Adrenal gland (tissue), 12 donors: Measurements from ENCODE around the gene RPS2. TPM values are rescaled to one million over a fixed set of nuclear protein-coding genes. Genes with fewer than 3 reads are reported as not detected.

Source experiments
- DNase-seq, 7 donors: peaks; one replicate each; pipeline ENCODE4 v3.0.0-alpha.2; 2019 to 2020
- H3K27ac ChIP-seq, 5 donors: fragments of 200-600 bp; sonication (generic) in 4 of 5; 1 replicate in 3 of 5; 2 replicates in 2 of 5; pipeline versions ENCODE4 v1.5.1 to v1.8.0; 2016 to 2020; ENCODE audit warnings: mild to moderate bottlenecking in 1 of 5
- H3K27me3 ChIP-seq: fragments of 200-600 bp; 2 replicates; pipeline ENCODE4 v1.8.0; 2021
- H3K36me3 ChIP-seq, 2 donors: fragments of 200-600 bp; replicated peaks in 1 of 2; 1 replicate in 1 of 2; 2 replicates in 1 of 2; pipeline versions ENCODE4 v1.5.1 to v1.8.0; 2018 to 2022
- H3K4me1 ChIP-seq, 2 donors: fragments of 200-600 bp; replicated peaks in 1 of 2; 1 replicate in 1 of 2; 2 replicates in 1 of 2; pipeline versions ENCODE4 v1.5.1 to v1.8.0; 2018 to 2021
- H3K4me3 ChIP-seq, 4 donors: fragments of 200-600 bp; sonication (generic) in 3 of 4; one replicate each; pipeline ENCODE4 v1.5.1; 2016 to 2018
- H3K9me3 ChIP-seq, 3 donors: fragments of 200-600 bp; sonication (generic) in 1 of 3; replicated peaks in 1 of 3; 1 replicate in 2 of 3; 2 replicates in 1 of 3; pipeline versions ENCODE4 v1.5.1 to v1.8.0; 2016 to 2021
- POLR2A ChIP-seq, 2 donors: fragments of 450-650 bp; IDR thresholded peaks; one replicate each; pipeline ENCODE4 v1.6.1; 2017; ENCODE audit warnings: antibody characterized with exemption in 2 of 2, mild to moderate bottlenecking in 2 of 2, moderate library complexity in 1 of 2
- WGBS, 4 donors: extraction: QIAGEN DNeasy Blood & Tissue Kit in 2 of 4; methylation state at CpG; one replicate each; pipeline versions ENCODE4 v1.1.5 to v1.1.7; 2013 to 2017; 5-methylcytosine and 5-hydroxymethylcytosine counted together
- intact Hi-C, 2 donors: fragments of 100-400 bp; cut with DNase I; formaldehyde crosslinking; loops; one replicate each; pipeline versions ENCODE4 v1.14.1 to v1.15.0; 2022 to 2023
- polyA plus RNA-seq, 3 donors: library from polyadenylated mRNA; stranded (reverse); fragments of 200-250 nt in 2 of 3; fragments of 350-450 nt in 1 of 3; fragmentation: Illumina TruSeq in 1 of 3; extraction: RNeasy Lipid Tissue Mini Kit (QIAGEN cat#74804) in 1 of 3; gene quantifications; one replicate each; pipeline ENCODE4 v1.2.3, GENCODE V29; 2013 to 2014
- total RNA-seq, 9 donors: library from RNA; depleted of rRNA in 4 of 9; stranded (reverse); fragments of >200 nt in 4 of 9; fragments of 120-200 nt in 1 of 9; fragmentation: NEBNext Ultra II Directional in 1 of 9; extraction: Animal tissue kit (Norgen Biotek cat#: 25700) in 1 of 9; gene quantifications; one replicate each; pipeline versions ENCODE4 v1.1.0 to v1.2.4, GENCODE V29; 2013 to 2023
- TF ChIP-seq, protein P1 (sequence below), 6 experiments: fragments of 450-650 bp in 4 of 6; fragments of 200-600 bp in 2 of 6; sonication (generic) in 1 of 6; IDR thresholded peaks; 1 replicate in 5 of 6; 2 replicates in 1 of 6; pipeline versions ENCODE4 v1.5.1 to v1.8.0; 2016 to 2021; ENCODE audit warnings: antibody characterized with exemption in 6 of 6, mild to moderate bottlenecking in 2 of 6, moderate library complexity in 1 of 6
- donor health status: healthy with polysubstance abuse.
- donor health status: Bipolar disorder and iron deficiency.
- donor health status: DM: yes; HTN: yes; CAD: no.
- donor health status: DM: no; HTN: no; CAD: no.
- donor health status: DM: no; HTN: no; CAD: no.
- donor health status: DM: yes; HTN: yes; CAD: no.

RPS2 gene
- total and polyA plus RNA-seq, 12 donors = 1,045 to 4,016 (median 1,739) TPM

DNA sequence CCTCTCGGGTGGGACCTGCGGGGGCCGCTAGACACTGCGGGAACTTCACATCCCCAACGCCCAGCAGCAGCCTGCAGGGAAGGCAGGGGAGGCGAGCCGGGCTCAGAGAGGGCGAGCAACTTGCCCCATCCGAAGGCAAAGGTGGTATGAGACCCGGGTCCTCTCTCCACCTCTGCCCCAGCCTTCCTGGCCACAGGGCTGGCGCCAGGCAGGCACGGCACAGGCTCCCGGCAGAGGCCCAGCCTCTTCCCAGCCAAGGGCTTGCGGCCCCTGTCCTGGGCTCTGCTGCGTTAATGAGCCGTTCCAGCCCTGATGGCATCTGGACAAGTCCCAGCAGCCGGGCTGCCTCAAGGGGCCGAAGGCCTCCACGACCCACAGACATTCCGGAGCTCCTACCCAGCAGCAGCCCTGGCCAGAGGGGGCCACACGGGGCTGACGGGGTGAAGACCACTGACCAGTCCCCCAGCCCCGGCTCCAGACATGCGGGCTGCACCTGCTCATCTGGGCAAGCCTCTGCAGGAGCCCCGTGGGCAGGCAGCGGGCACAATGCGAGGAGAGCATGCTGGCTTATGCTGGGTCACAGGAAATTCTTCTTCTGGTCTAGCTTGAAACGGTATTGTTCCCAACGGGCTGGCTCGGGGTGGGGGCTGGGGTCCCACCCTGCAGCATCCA lies 45.2 kb downstream of the RPS2 start:
- Histone ChIP-seq H3K36me3 (no peaks in the 10 kb centered on the region), H3K9me3 (no peaks in the 10 kb centered on the region), H3K27ac (no peak overlapping the region), H3K4me3 (no peak overlapping the region), H3K27me3 (peaks cover 63% of the 10 kb centered on the region), H3K4me1 (peaks cover 0 to 8% of the 10 kb centered on the region in 2 donors)
- intact Hi-C loops = no loop called here
- no peak for DNase-seq
- 32 to 43% (median 35%) methylated on average over 5 to 30 of the region's 30 CpGs for WGBS, 4 donors
- TF ChIP-seq POLR2A (IDR thresholded peaks at IDR 0.05) = no peak
- TF ChIP-seq, protein P1, sequence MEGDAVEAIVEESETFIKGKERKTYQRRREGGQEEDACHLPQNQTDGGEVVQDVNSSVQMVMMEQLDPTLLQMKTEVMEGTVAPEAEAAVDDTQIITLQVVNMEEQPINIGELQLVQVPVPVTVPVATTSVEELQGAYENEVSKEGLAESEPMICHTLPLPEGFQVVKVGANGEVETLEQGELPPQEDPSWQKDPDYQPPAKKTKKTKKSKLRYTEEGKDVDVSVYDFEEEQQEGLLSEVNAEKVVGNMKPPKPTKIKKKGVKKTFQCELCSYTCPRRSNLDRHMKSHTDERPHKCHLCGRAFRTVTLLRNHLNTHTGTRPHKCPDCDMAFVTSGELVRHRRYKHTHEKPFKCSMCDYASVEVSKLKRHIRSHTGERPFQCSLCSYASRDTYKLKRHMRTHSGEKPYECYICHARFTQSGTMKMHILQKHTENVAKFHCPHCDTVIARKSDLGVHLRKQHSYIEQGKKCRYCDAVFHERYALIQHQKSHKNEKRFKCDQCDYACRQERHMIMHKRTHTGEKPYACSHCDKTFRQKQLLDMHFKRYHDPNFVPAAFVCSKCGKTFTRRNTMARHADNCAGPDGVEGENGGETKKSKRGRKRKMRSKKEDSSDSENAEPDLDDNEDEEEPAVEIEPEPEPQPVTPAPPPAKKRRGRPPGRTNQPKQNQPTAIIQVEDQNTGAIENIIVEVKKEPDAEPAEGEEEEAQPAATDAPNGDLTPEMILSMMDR (IDR thresholded peaks at IDR 0.05) = no peak

DNA sequence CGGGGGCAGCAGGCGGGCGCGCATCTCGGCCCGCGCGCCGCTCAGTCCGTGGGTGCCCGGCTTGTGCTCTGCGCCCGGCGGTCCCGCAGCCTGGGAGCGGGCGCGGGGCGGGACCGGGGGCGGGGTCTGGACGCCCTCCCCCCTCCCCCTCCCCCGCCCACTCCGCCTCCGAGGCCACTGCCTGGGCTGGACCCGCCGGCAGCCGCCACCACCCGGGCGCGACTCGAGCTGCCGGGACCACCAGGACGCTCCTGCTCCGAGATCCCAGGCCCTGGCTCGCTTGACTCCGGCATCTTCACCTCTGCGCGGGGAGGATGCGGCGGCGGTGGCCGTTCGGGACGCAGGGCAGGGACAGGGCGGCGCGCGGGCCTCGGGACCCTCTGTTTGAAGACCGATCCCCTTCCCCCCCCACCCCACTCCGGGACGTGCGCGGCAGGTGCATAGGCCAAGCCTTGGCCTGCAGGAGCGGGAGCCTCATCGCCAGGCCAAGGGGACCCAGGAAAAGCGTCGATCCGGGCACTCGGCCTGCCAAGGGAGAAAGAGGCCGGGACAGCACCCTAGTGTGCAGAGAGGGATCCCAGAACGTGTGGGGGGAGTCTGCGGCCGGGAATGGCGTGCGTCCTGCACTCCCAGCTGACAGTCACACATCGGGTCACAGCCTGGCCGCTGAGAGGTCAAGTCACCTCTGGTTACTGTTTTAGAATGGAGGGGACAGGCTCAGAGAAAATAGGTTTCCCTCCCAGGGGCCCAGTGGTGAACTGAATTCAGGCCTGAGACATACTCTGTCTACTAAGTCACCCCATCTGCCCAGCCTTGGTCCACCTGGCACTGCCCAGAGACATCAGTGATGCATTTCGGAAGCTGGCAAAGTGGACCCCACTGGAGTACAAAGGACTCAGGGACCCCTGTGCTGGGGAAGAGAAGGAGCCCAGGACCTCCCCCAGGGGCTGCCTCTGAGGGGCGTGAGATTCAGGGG lies 46.0 kb downstream of the RPS2 start, which contains the start of gene HS3ST6:
HS3ST6 (minus strand) TSS at position 65 of the 976 bp plus-strand sequence. CDS start 92 bp downstream, outside the sequence.
- H3K4me3 ChIP-seq = no peak within 1 kb of the TSS
- intact Hi-C loops = no loop called here
- no peaks in the 10 kb centered on the region for H3K9me3 ChIP-seq
- TF ChIP-seq POLR2A (IDR thresholded peaks at IDR 0.05) = no peak
- TF ChIP-seq, protein P1 (IDR thresholded peaks at IDR 0.05) = no peak
- 4 to 16% (median 7%) methylated on average over 13 to 67 of the region's 71 CpGs for WGBS, 4 donors
- no peak for DNase-seq
- no peak within 1 kb of the TSS for H3K27ac ChIP-seq
- peaks cover 62% of the 10 kb centered on the region for H3K27me3 ChIP-seq
- no peaks in the 10 kb centered on the region for H3K36me3 ChIP-seq
- H3K4me1 ChIP-seq = peaks cover 0 to 3% of the 10 kb centered on the region in 2 donors

DNA sequence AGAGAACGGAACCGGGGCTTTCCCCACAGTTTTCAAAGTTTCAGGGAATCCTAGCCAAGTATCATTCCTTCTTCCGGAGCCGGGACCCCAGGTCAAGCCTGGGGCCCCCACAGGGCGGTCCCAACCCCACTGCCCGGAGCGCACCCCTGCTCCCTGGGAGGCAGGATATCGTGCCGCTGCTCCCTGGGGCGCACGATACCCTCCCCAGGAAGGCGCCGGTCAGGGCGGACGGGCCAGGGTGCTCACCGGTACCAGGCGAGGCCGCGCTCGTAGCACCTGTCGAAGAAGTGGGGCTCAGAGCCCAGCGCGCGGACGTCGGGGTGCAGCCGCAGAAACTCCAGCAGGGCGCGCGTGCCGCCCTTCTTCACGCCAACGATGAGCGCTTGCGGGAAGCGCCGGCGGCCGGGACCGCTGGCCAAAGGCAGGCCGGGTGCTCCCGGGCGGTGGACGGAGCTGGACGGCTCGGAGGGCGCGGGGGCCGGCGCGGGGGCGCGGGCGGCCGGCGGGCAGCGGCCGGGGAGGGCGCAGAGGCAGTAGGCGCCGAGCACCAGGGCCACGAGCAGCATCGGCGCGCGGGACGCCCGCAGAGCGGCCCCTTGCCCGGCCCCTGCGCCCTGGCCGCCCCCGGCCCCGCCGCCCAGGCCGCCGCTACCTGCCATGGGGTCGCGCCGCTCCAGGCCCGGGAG lies 46.8 kb downstream of the RPS2 start:
- Histone ChIP-seq H3K27ac (no peak overlapping the region), H3K4me1 (no peaks in the 10 kb centered on the region), H3K36me3 (no peaks in the 10 kb centered on the region), H3K9me3 (no peaks in the 10 kb centered on the region), H3K27me3 (peaks cover 54% of the 10 kb centered on the region), H3K4me3 (no peak overlapping the region)
- DNase-seq = no peak
- TF ChIP-seq, protein P1 (IDR thresholded peaks at IDR 0.05) = no peak
- TF ChIP-seq POLR2A (IDR thresholded peaks at IDR 0.05) = no peak
- intact Hi-C loops = no loop called here
- WGBS, 4 donors = 0 to 2% (median 1%) methylated on average over 2 to 81 of the region's 81 CpGs
